ENCODE measurements around the gene OTUB1.

Gene OTUB1

GRCh38 chr11:63996512-63996911 lies 10.3 kb downstream of the OTUB1 start:
- Histone ChIP-seq H4K20me1 (ENCODE audit: control insufficient read depth, insufficient read depth, low read depth, low read length) (no peaks in the 10 kb centered on the region), H3K36me3 (ENCODE audit: control insufficient read depth, low read length) (peaks cover 19% of the 10 kb centered on the region), H3K4me2 (ENCODE audit: low read length) (no peak overlapping the region), H3K27me3 (ENCODE audit: control insufficient read depth, low read length) (no peaks in the 10 kb centered on the region), H3K27ac (ENCODE audit: low read depth, low read length) (no peak overlapping the region), H3K4me1 (ENCODE audit: control insufficient read depth, low read length) (peaks cover 19% of the 10 kb centered on the region), H3F3A (ENCODE audit: control insufficient read depth, insufficient read depth) (no peaks in the 10 kb centered on the region), H3K9me3 (ENCODE audit: control insufficient read depth, insufficient read depth, low read length) (no peaks in the 10 kb centered on the region), H3K4me3 (ENCODE audit: low read length) (no peak overlapping the region), H3K9me2 (replicated peaks; ENCODE audit: control insufficient read depth, low read length) (no peaks in the 10 kb centered on the region), H3K79me2 (ENCODE audit: control insufficient read depth, low read length) (no peaks in the 10 kb centered on the region)
- no peak for TF ChIP-seq CTCF (IDR thresholded peaks at IDR 0.05; ENCODE audit: low read depth, low read length, poor library complexity, severe bottlenecking)
- TF ChIP-seq EZH2phosphoT487 (IDR thresholded peaks at IDR 0.05; ENCODE audit: borderline replicate concordance, low read length), result no peak

GRCh38 chr11:63997104-63997700 lies 11.0 kb downstream of the OTUB1 start:
- H4K20me1 ChIP-seq (ENCODE audit: control insufficient read depth, insufficient read depth, low read depth, low read length), result no peaks in the 10 kb centered on the region
- no peak for TF ChIP-seq EZH2phosphoT487 (IDR thresholded peaks at IDR 0.05; ENCODE audit: borderline replicate concordance, low read length)
- no peak for TF ChIP-seq CTCF (IDR thresholded peaks at IDR 0.05; ENCODE audit: low read depth, low read length, poor library complexity, severe bottlenecking)
- no peaks in the 10 kb centered on the region for H3K9me2 ChIP-seq (replicated peaks; ENCODE audit: control insufficient read depth, low read length)
- peaks cover 18% of the 10 kb centered on the region for H3K36me3 ChIP-seq (ENCODE audit: control insufficient read depth, low read length)
- H3K27ac ChIP-seq (ENCODE audit: low read depth, low read length), result no peak overlapping the region
- H3K27me3 ChIP-seq (ENCODE audit: control insufficient read depth, low read length), result no peaks in the 10 kb centered on the region
- H3K4me2 ChIP-seq (ENCODE audit: low read length), result no peak overlapping the region
- H3K4me3 ChIP-seq (ENCODE audit: low read length), result no peak overlapping the region
- no peaks in the 10 kb centered on the region for H3K9me3 ChIP-seq (ENCODE audit: control insufficient read depth, insufficient read depth, low read length)
- peaks cover 26% of the 10 kb centered on the region for H3K4me1 ChIP-seq (ENCODE audit: control insufficient read depth, low read length)
- H3F3A ChIP-seq (ENCODE audit: control insufficient read depth, insufficient read depth), result no peaks in the 10 kb centered on the region
- H3K79me2 ChIP-seq (ENCODE audit: control insufficient read depth, low read length), result no peaks in the 10 kb centered on the region

GRCh38 chr11:63997801-63998337 lies 11.6 kb downstream of the OTUB1 start:
- no peaks in the 10 kb centered on the region for H3K9me3 ChIP-seq (ENCODE audit: control insufficient read depth, insufficient read depth, low read length)
- no peaks in the 10 kb centered on the region for H3K79me2 ChIP-seq (ENCODE audit: control insufficient read depth, low read length)
- H3K36me3 ChIP-seq (ENCODE audit: control insufficient read depth, low read length), result peaks cover 18% of the 10 kb centered on the region
- TF ChIP-seq EZH2phosphoT487 (IDR thresholded peaks at IDR 0.05; ENCODE audit: borderline replicate concordance, low read length) (no peak), CTCF (IDR thresholded peaks at IDR 0.05; ENCODE audit: low read depth, low read length, poor library complexity, severe bottlenecking) (no peak)
- H3F3A ChIP-seq (ENCODE audit: control insufficient read depth, insufficient read depth), result no peaks in the 10 kb centered on the region
- no peaks in the 10 kb centered on the region for H3K27me3 ChIP-seq (ENCODE audit: control insufficient read depth, low read length)
- H3K4me2 ChIP-seq (ENCODE audit: low read length), result no peak overlapping the region
- no peak overlapping the region for H3K27ac ChIP-seq (ENCODE audit: low read depth, low read length)
- H3K9me2 ChIP-seq (replicated peaks; ENCODE audit: control insufficient read depth, low read length), result no peaks in the 10 kb centered on the region
- H4K20me1 ChIP-seq (ENCODE audit: control insufficient read depth, insufficient read depth, low read depth, low read length), result 0 out of 2 replicates have a peak, but pooled peaks cover 3% of the 10 kb centered on the region
- H3K4me3 ChIP-seq (ENCODE audit: low read length), result no peak overlapping the region
- H3K4me1 ChIP-seq (ENCODE audit: control insufficient read depth, low read length), result peaks cover 27% of the 10 kb centered on the region
